ENCODE measurements around the gene CNTFR. TPM values are rescaled to one million over a fixed set of nuclear protein-coding genes. Genes with fewer than 3 reads are reported as not detected.
A peak's percentile ranks its signal among the peaks of the same experiment; 100 is the strongest.
"Not testable (repeated sequence)": the region's sequence is repeated elsewhere in the genome, so short reads cannot be mapped to it uniquely, and the experiment has no call there.

CNTFR gene
- total RNA-seq, 1 donor from 2014 or later: 7.4 TPM

- Histone ChIP-seq H3K27ac (ENCODE audit: low read depth, low read length) (no peak overlapping the region), H3K4me1 (ENCODE audit: insufficient read depth, low read length) (no peaks in the 10 kb centered on the region), H3K36me3 (ENCODE audit: insufficient read depth, low read length) (no peaks in the 10 kb centered on the region), H3K4me2 (ENCODE audit: low read length) (no peak overlapping the region), H3K79me2 (ENCODE audit: insufficient read depth, low read length) (no peaks in the 10 kb centered on the region), H3K27me3 (ENCODE audit: insufficient read depth, low read length) (peaks cover 13% of the 10 kb centered on the region), H4K20me1 (ENCODE audit: insufficient read depth, low read length) (no peaks in the 10 kb centered on the region), H3K9ac (ENCODE audit: low read length) (no peak overlapping the region), H3K9me3 (ENCODE audit: insufficient read depth, low read depth, low read length) (no peaks in the 10 kb centered on the region), H3K4me3 (ENCODE audit: insufficient read depth, low read depth, low read length) (no peak overlapping the region), H2AFZ (ENCODE audit: low read depth, low read length) (no peak overlapping the region)
- H3K4me3 Mint-ChIP-seq (ENCODE audit: unreplicated experiment): no peak overlapping the region
- H3K4me1 Mint-ChIP-seq (ENCODE audit: low read depth, unreplicated experiment): peaks cover 9% of the 10 kb centered on the region
- H3K9me3 Mint-ChIP-seq (ENCODE audit: unreplicated experiment): peaks cover 1% of the 10 kb centered on the region
- TF ChIP-seq CTCF (IDR thresholded peaks at IDR 0.05; ENCODE audit: insufficient read depth, low read depth, low read length): no peak
- no peak for TF ChIP-seq EZH2 (IDR thresholded peaks at IDR 0.05; ENCODE audit: insufficient read depth, low read length)
- no peak for FAIRE-seq
- no peak overlapping the region for H3K27ac Mint-ChIP-seq (ENCODE audit: unreplicated experiment)
- peaks cover 2% of the 10 kb centered on the region for H3K36me3 Mint-ChIP-seq (ENCODE audit: low read depth, unreplicated experiment)
- H3K27me3 Mint-ChIP-seq (ENCODE audit: low read depth, unreplicated experiment): peaks cover 22% of the 10 kb centered on the region
- DNase-seq (ENCODE audit: low read depth): no peak
Measured at GRCh38 chr9:34541540-34541939, 48.0 kb downstream of the CNTFR start.

- no peak for TF ChIP-seq CTCF (IDR thresholded peaks at IDR 0.05; ENCODE audit: insufficient read depth, low read depth, low read length)
- TF ChIP-seq EZH2 (IDR thresholded peaks at IDR 0.05; ENCODE audit: insufficient read depth, low read length): no peak
- Histone ChIP-seq H3K79me2 (ENCODE audit: insufficient read depth, low read length) (no peaks in the 10 kb centered on the region), H3K27me3 (ENCODE audit: insufficient read depth, low read length) (peaks cover 10% of the 10 kb centered on the region), H3K27ac (ENCODE audit: low read depth, low read length) (no peak overlapping the region), H4K20me1 (ENCODE audit: insufficient read depth, low read length) (no peaks in the 10 kb centered on the region), H3K9me3 (ENCODE audit: insufficient read depth, low read depth, low read length) (no peaks in the 10 kb centered on the region), H3K36me3 (ENCODE audit: insufficient read depth, low read length) (no peaks in the 10 kb centered on the region), H3K4me2 (ENCODE audit: low read length) (no peak overlapping the region), H2AFZ (ENCODE audit: low read depth, low read length) (no peak overlapping the region), H3K4me1 (ENCODE audit: insufficient read depth, low read length) (no peaks in the 10 kb centered on the region), H3K9ac (ENCODE audit: low read length) (no peak overlapping the region), H3K4me3 (ENCODE audit: insufficient read depth, low read depth, low read length) (no peak overlapping the region)
- Mint-ChIP-seq H3K36me3 (ENCODE audit: low read depth, unreplicated experiment) (peaks cover 2% of the 10 kb centered on the region), H3K27me3 (ENCODE audit: low read depth, unreplicated experiment) (peaks cover 22% of the 10 kb centered on the region), H3K9me3 (ENCODE audit: unreplicated experiment) (peaks cover 1% of the 10 kb centered on the region), H3K27ac (ENCODE audit: unreplicated experiment) (no peak overlapping the region), H3K4me3 (ENCODE audit: unreplicated experiment) (no peak overlapping the region), H3K4me1 (ENCODE audit: low read depth, unreplicated experiment) (peaks cover 9% of the 10 kb centered on the region)
- FAIRE-seq (no peak), DNase-seq (ENCODE audit: low read depth) (peak; percentile 35)
Measured at GRCh38 chr9:34540827-34541226, 48.7 kb downstream of the CNTFR start.

GRCh38 chr9:34536685-34537084, 52.8 kb downstream of the CNTFR start:
- DNase-seq (ENCODE audit: low read depth) (no peak), FAIRE-seq (no peak)
- H4K20me1 ChIP-seq (ENCODE audit: insufficient read depth, low read length): no peaks in the 10 kb centered on the region
- peaks cover 11% of the 10 kb centered on the region for H3K9me3 Mint-ChIP-seq (ENCODE audit: unreplicated experiment)
- H3K9me3 ChIP-seq (ENCODE audit: insufficient read depth, low read depth, low read length): no peaks in the 10 kb centered on the region
- H3K9ac ChIP-seq (ENCODE audit: low read length): no peak overlapping the region
- H3K27me3 Mint-ChIP-seq (ENCODE audit: low read depth, unreplicated experiment): peaks cover 35% of the 10 kb centered on the region
- H3K27ac Mint-ChIP-seq (ENCODE audit: unreplicated experiment): no peak overlapping the region
- no peak overlapping the region for H3K4me3 Mint-ChIP-seq (ENCODE audit: unreplicated experiment)
- no peak overlapping the region for H3K27ac ChIP-seq (ENCODE audit: low read depth, low read length)
- H3K4me3 ChIP-seq (ENCODE audit: insufficient read depth, low read depth, low read length): no peak overlapping the region
- TF ChIP-seq CTCF (IDR thresholded peaks at IDR 0.05; ENCODE audit: insufficient read depth, low read depth, low read length) (no peak), EZH2 (IDR thresholded peaks at IDR 0.05; ENCODE audit: insufficient read depth, low read length) (no peak)
- H3K4me1 Mint-ChIP-seq (ENCODE audit: low read depth, unreplicated experiment): peaks cover 9% of the 10 kb centered on the region
- H3K4me2 ChIP-seq (ENCODE audit: low read length): no peak overlapping the region
- no peaks in the 10 kb centered on the region for H3K79me2 ChIP-seq (ENCODE audit: insufficient read depth, low read length)
- H3K27me3 ChIP-seq (ENCODE audit: insufficient read depth, low read length): peaks cover 13% of the 10 kb centered on the region
- H3K36me3 Mint-ChIP-seq (ENCODE audit: low read depth, unreplicated experiment): no peaks in the 10 kb centered on the region
- H2AFZ ChIP-seq (ENCODE audit: low read depth, low read length): no peak overlapping the region
- no peaks in the 10 kb centered on the region for H3K36me3 ChIP-seq (ENCODE audit: insufficient read depth, low read length)
- H3K4me1 ChIP-seq (ENCODE audit: insufficient read depth, low read length): no peaks in the 10 kb centered on the region

- H3K27ac Mint-ChIP-seq (ENCODE audit: unreplicated experiment); H3K27ac ChIP-seq (ENCODE audit: low read depth, low read length); H3K4me3 Mint-ChIP-seq (ENCODE audit: unreplicated experiment); H3K4me1 Mint-ChIP-seq (ENCODE audit: low read depth, unreplicated experiment); H3K36me3 ChIP-seq (ENCODE audit: insufficient read depth, low read length); H3K9me3 ChIP-seq (ENCODE audit: insufficient read depth, low read depth, low read length); H3K79me2 ChIP-seq (ENCODE audit: insufficient read depth, low read length); H3K4me2 ChIP-seq (ENCODE audit: low read length); H4K20me1 ChIP-seq (ENCODE audit: insufficient read depth, low read length); H3K9ac ChIP-seq (ENCODE audit: low read length); H2AFZ ChIP-seq (ENCODE audit: low read depth, low read length); H3K4me1 ChIP-seq (ENCODE audit: insufficient read depth, low read length); FAIRE-seq; H3K4me3 ChIP-seq (ENCODE audit: insufficient read depth, low read depth, low read length); H3K36me3 Mint-ChIP-seq (ENCODE audit: low read depth, unreplicated experiment); DNase-seq (ENCODE audit: low read depth): not testable (repeated sequence)
- Mint-ChIP-seq H3K9me3 (ENCODE audit: unreplicated experiment) (peaks cover 16% of the 10 kb centered on the region), H3K27me3 (ENCODE audit: low read depth, unreplicated experiment) (peaks cover 55% of the 10 kb centered on the region)
- peaks cover 13% of the 10 kb centered on the region for H3K27me3 ChIP-seq (ENCODE audit: insufficient read depth, low read length)
Measured at GRCh38 chr9:34532041-34532440, 57.5 kb downstream of the CNTFR start.

Data from astrocyte (in vitro differentiated cells and primary cell).